ENCODE results near the gene SAXO1.
"Not testable (repeated sequence)": the region's sequence is repeated elsewhere in the genome, so short reads cannot be mapped to it uniquely, and the experiment has no call there.

The SAXO1 gene, protein sequence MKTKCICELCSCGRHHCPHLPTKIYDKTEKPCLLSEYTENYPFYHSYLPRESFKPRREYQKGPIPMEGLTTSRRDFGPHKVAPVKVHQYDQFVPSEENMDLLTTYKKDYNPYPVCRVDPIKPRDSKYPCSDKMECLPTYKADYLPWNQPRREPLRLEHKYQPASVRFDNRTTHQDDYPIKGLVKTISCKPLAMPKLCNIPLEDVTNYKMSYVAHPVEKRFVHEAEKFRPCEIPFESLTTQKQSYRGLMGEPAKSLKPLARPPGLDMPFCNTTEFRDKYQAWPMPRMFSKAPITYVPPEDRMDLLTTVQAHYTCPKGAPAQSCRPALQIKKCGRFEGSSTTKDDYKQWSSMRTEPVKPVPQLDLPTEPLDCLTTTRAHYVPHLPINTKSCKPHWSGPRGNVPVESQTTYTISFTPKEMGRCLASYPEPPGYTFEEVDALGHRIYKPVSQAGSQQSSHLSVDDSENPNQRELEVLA

DNA sequence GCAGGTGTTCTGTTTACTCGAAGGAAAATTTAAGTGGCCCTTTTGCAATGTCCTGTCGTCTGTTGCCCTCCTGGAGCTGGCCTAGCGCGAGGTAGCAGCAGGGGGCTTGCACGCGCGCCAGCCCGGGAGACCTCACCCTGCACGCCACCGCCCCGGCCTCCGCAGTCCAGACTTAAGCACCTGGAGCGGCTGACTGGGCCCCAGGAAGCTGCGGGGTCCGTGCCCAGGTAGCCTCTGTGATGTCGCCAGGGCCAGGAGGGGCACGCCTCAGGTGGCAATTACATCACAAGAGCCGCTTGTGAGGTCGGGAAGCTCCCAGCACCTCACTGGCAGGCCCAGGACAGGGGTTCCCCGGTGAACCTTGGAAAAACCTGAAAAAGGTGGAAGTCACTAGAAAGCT is at the start of gene SAXO1:
TSS of gene SAXO1 (minus strand) at position 195 of the 400 bp plus-strand sequence. CDS start 301 bp downstream, outside the sequence.
- no peak for DNase-seq

DNA sequence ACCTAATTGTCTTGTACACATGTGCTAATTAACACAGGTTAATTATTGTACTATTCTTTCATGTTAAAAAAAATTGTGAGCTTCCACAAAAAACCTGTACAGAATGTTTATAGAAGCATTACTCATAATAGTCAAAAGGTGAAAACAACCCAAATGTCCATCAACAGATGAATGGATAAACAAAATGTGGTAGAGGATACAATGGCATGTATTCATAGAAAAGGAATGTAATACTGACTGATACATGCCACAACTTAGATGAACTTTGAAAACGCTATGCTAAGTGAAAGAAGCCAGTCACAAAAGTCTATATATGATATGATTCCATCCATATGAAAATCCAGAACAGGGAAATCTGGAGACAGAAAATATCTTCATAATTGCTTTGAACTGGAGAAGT is 41.8 kb upstream of the SAXO1 start:
- DNase-seq = no peak

DNA sequence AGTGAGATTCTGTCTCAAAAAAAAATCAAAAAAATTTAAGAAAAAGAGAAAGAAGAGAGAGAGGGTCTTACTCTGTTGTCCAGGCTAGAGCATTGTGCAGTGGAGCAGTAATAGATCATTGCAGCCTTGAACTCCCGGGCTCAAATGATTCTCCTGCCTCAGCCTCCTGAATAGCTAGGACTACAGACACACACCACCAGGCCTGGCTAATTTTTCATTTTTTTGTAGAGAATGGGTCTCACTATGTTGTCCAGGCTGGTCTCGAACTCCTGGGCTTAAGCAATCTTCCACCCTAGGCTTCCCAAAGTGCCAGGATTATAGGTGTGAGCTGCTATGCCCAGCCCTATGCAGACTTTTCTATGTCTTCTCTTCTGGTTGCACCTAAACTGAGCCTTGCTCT is 41.2 kb upstream of the SAXO1 start:
- DNase-seq = no peak

DNA sequence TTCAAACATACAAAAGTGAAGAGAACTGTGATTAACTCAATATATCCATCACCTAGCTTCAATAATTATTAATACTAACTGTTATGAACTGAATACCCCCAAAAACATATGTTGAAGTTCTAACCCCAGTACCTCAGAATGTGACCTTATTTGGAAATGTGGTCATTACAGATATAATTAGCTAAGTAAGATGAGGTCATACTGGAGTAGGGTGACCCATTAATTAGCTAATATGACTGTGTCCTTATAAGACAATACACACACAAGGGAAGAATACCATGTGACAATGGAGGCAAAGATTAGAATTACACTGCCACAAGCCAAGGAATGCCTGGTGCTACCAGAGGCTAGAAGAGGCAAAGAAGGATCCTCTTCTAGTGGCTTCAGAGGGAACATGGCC is 24.0 kb upstream of the SAXO1 start:
- DNase-seq = no peak

DNA sequence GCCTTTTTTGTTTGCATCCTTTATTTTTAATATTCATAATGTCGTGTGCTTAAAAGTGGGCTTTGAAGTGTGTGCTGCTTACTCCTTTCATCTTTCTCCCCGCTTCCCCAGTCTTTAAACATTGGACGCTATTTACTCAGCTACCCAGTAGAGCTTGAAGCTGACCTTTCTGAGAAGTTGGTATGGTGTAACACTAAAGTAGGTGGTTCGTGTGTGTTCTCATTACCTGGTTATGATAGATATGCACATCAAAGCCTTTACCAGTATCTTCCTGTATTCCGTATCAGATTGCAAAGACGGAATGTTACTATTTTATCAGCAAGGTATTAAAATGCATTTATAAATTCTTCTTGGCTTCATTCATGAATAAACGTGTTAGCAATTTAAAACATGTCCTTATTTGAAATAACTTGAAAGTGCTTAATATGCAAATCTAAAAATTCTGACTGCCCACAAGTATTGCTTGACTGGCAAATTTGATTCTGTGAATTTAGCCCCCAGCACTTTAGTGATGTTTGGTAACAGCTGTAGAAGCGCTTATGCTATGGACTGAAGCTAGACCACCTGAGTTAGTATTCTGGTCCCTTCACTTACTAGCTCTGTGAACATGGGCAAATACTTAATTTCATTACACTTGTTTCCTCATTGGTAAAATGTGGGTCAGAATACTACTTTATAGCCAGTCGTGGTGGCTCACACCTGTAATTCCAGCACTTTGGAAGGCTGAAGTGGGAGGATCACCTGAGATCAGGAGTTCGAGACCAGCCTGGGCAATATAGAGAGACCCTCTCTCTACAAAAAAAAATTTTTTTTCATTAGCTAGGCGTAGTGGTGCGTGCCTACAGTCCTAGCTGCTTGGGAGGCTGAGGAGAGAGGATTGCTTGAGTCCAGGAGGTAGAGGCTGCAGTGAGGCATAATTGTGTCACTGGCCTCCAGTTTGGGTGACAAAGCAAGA is 17.9 kb upstream of the SAXO1 start:
- no peak for DNase-seq

DNA sequence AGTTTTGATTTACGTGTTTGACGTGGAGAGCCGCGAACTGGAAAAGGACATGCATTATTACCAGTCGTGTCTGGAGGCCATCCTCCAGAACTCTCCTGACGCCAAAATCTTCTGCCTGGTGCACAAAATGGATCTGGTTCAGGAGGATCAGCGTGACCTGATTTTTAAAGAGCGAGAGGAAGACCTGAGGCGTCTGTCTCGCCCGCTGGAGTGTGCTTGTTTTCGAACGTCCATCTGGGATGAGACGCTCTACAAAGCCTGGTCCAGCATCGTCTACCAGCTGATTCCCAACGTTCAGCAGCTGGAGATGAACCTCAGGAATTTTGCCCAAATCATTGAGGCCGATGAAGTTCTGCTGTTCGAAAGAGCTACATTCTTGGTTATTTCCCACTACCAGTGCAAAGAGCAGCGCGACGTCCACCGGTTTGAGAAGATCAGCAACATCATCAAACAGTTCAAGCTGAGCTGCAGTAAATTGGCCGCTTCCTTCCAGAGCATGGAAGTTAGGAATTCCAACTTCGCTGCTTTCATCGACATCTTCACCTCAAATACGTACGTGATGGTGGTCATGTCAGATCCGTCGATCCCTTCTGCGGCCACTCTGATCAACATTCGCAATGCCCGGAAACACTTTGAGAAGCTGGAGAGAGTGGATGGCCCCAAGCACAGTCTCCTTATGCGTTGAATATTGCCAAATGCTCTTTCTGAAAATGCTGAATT is 17.1 kb upstream of the SAXO1 start:
- DNase-seq = peak; percentile 4

DNA sequence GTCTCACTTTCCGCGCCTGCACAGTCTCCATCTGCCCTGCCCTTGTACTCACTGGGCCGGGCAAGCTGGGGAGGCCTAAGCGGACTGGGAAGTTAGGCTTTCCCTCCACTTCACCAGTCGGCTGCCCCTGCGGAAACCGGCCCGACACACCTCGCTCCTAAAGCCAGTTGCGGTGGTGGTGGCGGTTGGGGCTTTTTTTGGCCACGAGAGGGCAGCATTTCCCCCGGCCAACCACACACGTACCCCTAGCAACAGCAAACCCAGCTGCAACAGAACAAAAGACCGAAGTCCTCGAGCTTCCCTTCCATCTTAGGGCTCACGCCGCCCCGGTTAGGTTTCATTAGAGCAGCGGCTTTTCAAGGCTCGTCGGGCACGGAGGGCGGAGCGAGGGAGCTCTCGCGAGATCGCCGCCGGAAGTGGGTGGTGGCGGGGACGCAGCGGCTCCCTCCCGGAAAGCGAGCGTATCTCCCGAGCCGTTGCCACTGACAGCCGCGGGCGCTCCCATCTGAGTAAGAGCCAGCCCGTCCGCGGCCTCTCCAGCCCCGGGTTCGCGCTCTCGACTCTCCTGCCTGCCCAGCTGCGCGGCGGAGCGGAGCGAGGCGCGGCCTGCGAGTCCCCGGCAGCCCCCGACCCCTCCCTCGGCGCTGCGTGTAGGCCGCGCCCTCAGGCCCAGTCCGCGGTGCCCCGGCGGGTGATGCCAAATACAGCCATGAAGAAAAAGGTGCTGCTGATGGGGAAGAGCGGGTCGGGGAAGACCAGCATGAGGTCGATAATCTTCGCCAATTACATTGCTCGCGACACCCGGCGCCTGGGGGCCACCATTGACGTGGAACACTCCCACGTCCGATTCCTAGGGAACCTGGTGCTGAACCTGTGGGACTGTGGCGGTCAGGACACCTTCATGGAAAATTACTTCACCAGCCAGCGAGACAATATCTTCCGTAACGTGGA is 16.2 kb upstream of the SAXO1 start, which contains the start of gene RRAGA:
TSS of gene RRAGA (plus strand) at position 462 of the 951 bp plus-strand sequence. CDS start at position 695, 233 bp downstream.
- peak; percentile 94 for DNase-seq

DNA sequence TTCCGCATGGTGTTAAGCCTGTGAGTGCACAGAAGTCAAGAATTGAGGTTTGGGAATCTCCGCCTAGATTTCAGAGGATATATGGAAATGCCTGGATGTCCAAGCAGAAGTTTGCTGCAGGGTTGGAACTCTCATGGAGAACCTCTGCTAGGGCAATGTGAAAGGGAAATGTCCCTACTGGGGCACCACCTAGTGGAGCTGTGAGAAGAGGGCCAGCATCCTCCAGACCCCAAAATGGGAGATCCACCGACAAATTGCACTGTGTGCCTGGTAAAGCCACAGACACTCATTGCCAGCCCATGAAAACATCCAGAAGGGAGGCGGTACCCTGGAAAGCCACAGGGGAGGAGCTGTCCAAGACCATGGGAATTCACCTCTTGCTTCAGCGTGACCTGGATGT is 3.6 kb upstream of the SAXO1 start:
- DNase-seq = no peak

DNA sequence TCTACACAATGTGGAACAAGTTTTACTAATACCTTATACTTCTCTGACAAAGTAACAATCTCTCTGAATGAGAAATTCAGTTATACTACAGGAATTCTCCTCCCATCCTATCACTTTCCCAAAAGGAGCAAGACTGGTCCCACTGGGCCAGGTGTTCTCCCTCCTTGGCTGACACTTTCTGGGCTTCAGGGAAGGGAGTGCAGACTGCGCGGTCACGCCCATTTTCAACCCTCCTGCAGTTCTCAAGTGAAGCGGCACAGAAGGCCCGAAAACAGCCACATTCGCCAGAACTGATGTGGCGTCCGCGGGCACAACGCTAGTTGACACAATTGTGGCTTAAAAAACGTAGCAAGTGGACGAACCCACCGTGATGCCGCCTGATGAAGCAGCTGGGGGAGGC is 603 bp downstream of the SAXO1 start:
- DNase-seq = no peak

DNA sequence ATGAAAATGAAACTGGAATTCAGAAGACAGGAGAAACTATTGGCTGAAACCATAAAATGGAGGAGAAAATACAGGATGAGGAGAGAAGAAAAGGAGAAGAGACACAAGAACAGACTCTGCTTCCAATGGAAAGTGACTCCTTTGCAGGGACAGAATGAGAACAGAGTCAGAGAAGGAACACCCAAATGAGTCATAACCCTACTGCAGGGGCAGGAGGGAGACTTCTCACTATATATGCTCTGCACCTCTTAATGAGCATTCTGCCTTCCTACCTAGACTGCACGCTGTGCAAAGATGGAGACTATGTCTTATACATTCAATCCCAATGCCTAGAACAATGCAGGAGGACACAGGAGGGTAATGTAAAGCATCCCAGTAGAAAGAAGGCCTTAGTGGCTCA is 2.1 kb downstream of the SAXO1 start:
- DNase-seq = no peak

DNA sequence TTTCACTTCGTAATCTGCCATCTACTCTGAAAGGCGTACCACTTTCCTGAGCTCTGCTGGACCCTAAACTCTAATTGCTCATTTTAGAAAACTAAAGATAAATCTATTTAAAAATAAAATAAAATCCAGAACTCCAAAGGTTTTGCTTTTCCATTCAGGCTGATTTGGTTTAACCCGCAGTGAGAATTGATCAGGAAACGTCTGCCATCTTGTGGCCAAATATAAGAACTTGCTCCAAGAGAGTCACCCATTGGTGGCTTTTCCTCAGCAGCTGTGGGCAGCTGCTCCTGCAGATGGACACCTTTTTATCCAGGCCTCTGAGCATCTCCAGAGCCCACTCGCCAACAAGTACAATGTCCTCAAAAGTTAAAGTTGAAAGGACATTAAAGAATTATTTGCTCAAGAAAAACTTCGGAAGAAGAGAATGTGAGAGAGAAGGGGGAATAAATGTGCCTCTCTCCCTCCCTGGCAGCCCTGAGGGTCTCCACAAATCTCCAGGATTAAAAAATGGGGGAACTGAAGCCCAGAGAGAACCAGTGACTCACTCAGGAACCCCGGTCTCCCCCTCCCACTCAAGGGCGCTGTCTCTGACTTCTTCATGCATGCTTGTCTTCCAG is 4.1 kb downstream of the SAXO1 start:
- peak; percentile 29 for DNase-seq

DNA sequence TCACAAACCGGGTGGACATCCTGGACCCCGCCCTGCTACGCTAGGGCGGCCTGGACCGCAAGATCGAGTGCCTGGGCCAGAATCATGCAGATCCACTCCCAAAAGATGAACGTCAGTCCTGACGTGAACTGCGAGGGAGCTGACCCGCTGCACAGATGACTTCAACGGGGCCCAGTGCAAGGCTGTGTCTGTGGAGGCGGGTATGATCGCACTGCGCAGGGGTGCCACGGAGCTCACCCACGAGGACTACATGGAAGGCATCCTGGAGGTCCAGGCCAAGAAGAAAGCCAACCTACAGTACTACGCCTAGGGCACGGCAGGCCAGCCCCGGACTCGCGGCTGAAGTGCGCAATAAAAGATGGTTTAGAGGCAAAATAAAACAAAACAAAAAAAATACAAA is 5.2 kb downstream of the SAXO1 start:
- no peak for DNase-seq

DNA sequence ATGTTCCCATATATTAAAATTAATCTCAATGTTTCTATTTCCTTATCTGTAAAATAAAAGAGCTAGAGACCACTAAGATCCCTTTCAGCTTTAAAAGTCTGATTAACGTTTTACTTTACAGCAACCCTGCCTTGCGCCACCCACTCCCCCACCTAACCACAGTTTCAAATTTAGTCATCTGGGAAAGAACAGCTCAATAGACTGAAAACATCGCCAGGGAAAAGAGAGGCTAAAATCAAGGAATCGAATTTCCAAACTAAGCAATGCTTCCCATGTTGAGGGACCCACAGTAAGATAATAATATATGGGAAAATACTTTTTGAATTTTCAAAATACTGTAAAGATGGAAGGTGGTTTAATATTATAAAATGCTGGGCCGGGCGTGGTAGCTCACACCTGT is 6.6 kb downstream of the SAXO1 start:
- peak; percentile 45 for DNase-seq

DNA sequence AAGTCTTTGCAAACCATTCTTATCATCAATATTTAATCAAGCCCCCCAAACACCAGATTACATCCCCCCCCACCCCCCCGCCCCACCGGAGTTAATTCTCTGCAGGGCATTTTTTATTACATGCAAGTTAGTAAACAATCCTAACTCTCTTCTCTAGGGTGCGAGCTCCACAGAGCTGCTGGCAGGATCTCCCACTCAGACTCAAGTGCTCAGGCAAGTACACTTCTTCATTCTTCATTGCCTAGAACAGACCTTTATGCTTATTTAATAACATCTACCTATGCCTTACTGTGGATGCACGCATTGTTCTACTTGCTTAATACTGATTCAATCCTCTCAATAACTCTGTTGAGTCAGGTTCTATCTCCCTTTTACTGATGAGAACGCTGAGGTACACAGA is 9.9 kb downstream of the SAXO1 start:
- no peak for DNase-seq

DNA sequence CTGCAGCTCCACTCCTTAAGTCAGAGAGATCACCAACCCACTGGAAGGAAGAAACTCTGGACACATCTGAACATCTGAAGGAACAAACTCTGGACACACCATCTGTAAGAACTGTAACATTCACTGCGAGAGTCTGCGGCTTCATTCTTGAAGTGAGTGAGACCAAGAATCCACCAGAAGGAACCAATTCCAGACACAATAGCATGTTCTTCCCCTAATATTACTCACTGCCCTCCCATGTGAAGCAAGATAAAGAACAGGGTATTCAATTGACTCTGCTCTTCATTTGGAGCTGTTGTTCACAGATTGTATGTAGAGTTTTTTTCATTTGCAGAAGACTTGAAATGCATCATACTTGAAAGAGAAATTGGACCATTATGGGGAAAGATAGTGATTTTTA is 10.8 kb downstream of the SAXO1 start:
- DNase-seq = no peak

DNA sequence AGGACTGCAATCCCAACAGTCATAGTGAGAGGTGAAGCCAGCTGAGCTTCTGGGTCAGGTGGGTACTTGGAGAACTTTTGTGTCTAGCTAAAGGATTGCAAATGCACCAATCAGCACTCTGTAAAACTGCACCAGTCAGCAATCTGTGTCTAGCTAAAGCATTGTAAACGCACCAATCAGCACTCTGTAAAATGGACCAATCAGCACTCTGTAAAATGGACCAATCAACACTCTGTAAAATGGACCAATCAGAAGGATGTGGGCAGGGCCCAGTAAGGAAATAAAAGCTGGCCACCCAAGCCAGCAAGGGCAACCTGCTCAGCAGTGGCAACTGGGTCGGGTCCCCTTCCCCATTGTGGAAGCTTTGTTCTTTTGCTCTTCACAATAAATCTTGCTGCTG is 11.4 kb downstream of the SAXO1 start:
- not testable (repeated sequence) for DNase-seq

DNA sequence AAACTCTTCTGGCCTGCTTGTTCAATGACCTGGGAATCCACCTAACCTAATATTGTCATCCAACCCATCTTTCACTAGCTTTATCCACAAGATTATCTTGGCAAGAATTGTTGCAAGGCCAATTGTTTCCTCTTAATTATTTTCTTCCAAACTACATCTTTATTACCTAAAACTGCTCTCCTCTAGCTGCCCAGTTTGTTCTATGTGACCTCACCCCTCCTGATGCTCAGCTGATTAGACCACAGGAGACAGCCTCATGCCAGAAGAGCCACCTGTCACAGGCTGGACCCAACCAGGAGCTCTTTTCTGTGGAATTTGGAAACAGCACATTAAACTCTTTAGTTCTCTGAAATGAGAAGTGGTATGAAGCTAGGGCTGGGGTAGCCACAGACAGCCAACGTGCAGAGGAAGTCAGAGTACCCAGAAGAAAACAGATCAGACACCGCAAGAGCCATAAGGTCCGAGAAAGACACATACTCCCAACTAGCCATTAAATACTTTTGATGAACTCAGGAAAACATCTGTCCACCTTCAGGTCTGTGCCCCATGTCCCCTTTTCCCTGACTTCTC is 12.0 kb downstream of the SAXO1 start:
- DNase-seq = peak; percentile 74

DNA sequence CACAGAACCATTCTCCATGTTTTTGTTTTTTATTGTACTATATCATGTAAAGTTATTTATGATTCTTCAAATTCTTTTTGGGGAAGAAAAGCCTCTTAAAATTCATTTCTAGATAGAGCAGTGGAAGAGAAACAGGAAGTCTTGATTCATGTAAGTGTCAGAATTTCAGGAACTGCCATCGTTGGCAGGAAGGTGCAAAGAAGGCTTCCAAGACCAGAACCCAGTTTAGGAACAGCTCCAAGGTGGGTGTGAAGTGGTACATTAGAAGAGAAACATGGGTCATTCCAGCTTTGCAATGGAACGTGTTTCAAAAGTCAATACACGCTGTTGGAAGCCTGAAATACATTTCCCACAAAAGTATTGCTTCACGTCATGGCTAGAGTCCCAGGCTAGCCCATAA is 14.8 kb downstream of the SAXO1 start:
- peak; percentile 44 for DNase-seq

DNA sequence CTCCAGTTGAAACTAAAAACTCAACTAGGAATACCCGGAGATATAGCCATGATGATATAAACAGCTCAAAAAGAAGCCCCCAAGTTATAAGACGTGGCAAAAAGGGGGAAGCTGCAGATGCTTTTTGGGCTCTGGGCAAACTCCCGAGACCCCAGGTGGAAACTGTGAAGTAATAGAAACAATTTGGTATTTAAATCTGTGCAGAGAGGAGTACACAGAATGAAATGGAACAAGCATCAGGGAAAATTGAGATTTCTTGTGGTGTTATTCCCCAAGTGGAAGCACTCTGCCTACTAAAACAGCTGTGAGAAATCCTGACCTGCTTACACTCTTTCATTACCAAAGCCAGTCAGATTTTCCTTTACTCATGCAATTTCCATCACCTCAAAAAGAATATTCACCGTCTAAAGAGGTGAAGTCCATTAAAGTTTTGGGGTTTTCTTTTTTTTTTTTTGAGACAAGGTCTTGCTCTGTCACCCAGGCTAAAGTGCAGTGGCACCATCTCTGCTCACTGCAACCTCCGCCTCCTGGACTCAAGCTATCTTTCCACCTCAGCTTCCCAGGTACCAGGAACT is 23.5 kb downstream of the SAXO1 start:
- no peak for DNase-seq

DNA sequence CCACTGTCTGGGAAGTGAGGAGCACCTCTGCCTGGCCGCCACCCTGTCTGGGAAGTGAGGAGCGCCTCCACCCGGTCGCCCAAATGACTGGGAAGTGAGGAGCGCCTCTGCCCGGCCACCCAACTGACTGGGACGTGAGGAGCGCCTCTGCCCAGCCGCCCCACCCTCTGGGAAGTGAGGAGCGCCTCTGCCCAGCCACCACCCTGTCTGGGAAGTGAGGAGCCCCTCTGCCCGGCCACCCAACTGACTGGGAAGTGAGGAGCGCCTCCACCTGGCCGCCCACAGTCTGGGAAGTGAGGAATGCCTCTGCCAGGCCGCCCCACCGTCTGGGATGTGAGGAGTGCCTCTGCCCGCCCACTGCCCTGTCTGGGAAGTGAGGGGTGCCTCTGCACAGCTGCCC is 32.9 kb downstream of the SAXO1 start:
- no peak for DNase-seq
